ENCODE measurements around the gene DNAJC5. TPM values are rescaled to one million over a fixed set of nuclear protein-coding genes. Genes with fewer than 3 reads are reported as not detected.
"Not testable (repeated sequence)": the region's sequence is repeated elsewhere in the genome, so short reads cannot be mapped to it uniquely, and the experiment has no call there.

Gene DNAJC5
- total and polyA plus RNA-seq, 10 donors, result 12.7 to 83.1 (median 58.6) TPM

- peak overlapping the region in 1 of 8 donors; percentile 58 for H3K4me3 ChIP-seq
- intact Hi-C loops (cut with DNase I; ENCODE audit: low total_unique reads), result no loop called here
- H3K27ac ChIP-seq, result peak overlapping the region; percentile 55 to 93 (median 90)
- peak; percentile 84 to 98 (median 85) for TF ChIP-seq POLR2AphosphoS5 (IDR thresholded peaks at IDR 0.05)
- TF ChIP-seq POLR2A (IDR thresholded peaks at IDR 0.05), result no peak
- peak; percentile 89 for DNase-seq
- H3K4me1 ChIP-seq, result peaks cover 0 to 75% (median 31%) of the 10 kb centered on the region in 6 donors
- H3K27me3 ChIP-seq (replicated peaks in 1 of 7), result no peaks in the 10 kb centered on the region
- 49 to 74% (median 54%) methylated on average over 14 of the region's 14 CpGs for WGBS, 5 donors
- peaks cover 0 to 100% (median 85%) of the 10 kb centered on the region in 6 donors for H3K36me3 ChIP-seq
- H3K9me3 ChIP-seq, result no peaks in the 10 kb centered on the region
These were observed 21.4 kb upstream of the DNAJC5 start for GRCh38 chr20:63873477-63873971.

DNA sequence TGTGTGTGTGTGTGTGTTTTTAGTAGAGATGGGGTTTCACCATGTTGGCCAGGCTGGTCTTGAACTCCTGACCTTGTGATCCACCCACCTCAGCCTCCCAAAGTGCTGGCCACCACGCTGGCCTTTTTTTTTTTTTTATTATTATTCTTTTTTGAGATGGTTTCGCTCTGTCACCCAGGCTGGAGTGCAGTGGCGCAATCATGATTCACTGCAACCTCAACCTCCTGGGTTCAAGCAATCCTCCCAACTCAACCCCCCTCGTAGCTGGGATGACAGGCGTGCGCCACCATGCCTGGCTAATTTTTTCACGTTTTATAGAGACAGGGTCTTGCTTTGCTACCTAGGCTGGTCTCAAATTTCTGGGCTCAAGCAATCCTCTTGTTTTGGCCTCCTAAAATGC, 20.7 kb upstream of the DNAJC5 start:
- H3K9me3 ChIP-seq; DNase-seq; intact Hi-C loops (cut with DNase I; ENCODE audit: low total_unique reads); H3K27me3 ChIP-seq (replicated peaks in 1 of 7): not testable (repeated sequence)
- Histone ChIP-seq H3K4me1 (peaks cover 0 to 76% (median 30%) of the 10 kb centered on the region in 6 donors), H3K36me3 (peaks cover 0 to 100% (median 79%) of the 10 kb centered on the region in 6 donors), H3K4me3 (peak overlapping the region in 1 of 8 donors; percentile 58), H3K27ac (peak overlapping the region in 7 of 8 donors; percentile 82 to 93 (median 92))
- peak in 1 of 3 donors; percentile 31 for TF ChIP-seq POLR2AphosphoS5 (IDR thresholded peaks at IDR 0.05)
- WGBS, 5 donors, result 62 to 84% (median 79%) methylated on average over 7 of the region's 7 CpGs

DNA sequence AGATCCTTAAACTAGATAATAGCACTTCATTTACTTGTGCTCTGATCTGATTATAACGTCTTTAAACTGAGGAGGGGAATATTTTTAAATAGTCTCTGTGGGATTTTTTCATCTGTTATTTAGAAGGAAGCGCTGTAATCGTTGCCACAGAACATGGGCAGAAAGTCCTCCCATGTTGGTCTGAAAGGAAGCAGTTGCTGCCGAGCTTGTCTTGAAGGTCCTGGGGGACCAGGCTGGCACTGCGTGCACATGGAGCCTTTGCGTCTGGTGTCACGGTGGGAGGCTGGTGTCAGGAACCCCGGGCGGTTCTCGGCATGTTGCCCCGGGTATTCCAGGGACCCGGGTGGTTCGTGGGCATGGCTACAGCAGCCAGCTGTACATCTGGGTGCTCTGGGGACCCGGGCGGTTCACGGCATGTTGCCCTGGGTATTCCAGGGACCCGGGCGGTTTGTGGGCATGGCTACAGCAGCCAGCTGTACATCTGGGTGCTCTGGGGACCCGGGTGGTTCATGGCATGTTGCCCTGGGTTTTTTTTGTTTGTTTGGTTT, 18.4 kb upstream of the DNAJC5 start:
- H3K9me3 ChIP-seq, result no peaks in the 10 kb centered on the region
- DNase-seq, result peak; percentile 71
- peak overlapping the region in 1 of 8 donors; percentile 93 for H3K27ac ChIP-seq
- WGBS, 5 donors, result 83 to 90% (median 85%) methylated on average over 19 of the region's 19 CpGs
- intact Hi-C loops (cut with DNase I; ENCODE audit: low total_unique reads), result no loop called here
- no peak overlapping the region for H3K4me3 ChIP-seq
- H3K36me3 ChIP-seq, result peaks cover 0 to 94% (median 67%) of the 10 kb centered on the region in 6 donors
- no peaks in the 10 kb centered on the region for H3K27me3 ChIP-seq (replicated peaks in 1 of 7)
- no peak for TF ChIP-seq POLR2AphosphoS5 (IDR thresholded peaks at IDR 0.05)
- TF ChIP-seq CTCF (IDR thresholded peaks at IDR 0.05 in 8 of 11, conservative IDR thresholded peaks at IDR 0.05 in 3 of 11), result no peak
- TF ChIP-seq POLR2A (IDR thresholded peaks at IDR 0.05), result no peak
- peaks cover 0 to 76% (median 30%) of the 10 kb centered on the region in 6 donors for H3K4me1 ChIP-seq

DNA sequence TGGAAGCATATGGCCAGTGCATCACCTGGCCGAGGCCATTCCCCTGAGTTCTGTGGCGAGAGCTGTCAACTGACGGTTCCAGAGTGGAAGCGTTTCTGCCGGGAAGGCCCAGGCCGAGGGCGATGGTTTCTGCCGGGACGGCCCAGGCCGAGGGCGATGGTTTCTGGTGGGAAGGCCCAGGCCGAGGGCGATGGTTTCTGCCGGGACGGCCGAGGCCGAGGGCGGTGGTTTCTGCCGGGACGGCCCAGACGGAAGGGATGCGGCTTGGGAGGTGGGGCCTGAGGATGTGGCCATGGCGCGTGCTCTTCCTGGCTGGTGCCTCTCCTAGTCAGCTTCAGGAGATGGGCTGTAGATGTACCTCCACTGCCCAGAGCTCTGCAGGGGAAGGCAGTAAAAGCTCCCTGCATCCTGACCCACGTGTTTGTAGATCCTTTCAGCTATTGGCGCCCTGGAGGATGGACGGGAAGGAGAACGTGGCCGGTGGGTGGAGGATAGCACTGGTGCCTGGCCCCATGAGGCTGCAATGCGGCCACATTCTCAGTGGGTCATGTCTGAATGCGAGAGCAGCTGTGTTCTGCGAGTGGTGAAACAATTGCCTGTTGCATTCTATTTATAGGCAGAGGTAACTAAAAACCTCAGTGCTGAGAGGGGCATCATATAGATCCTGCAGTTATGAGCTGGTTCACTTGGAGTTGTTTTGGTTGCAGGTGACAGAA, 17.0 kb upstream of the DNAJC5 start:
- Histone ChIP-seq H3K27ac (peak overlapping the region in 4 of 8 donors; percentile 41 to 58 (median 50)), H3K27me3 (replicated peaks in 1 of 7) (no peaks in the 10 kb centered on the region), H3K36me3 (peaks cover 0 to 94% (median 63%) of the 10 kb centered on the region in 6 donors), H3K4me1 (peaks cover 0 to 68% (median 22%) of the 10 kb centered on the region in 6 donors), H3K9me3 (no peaks in the 10 kb centered on the region), H3K4me3 (peak overlapping the region in 1 of 8 donors; percentile 2)
- no peak for DNase-seq
- 71 to 87% (median 80%) methylated on average over 31 to 32 of the region's 32 CpGs for WGBS, 5 donors
- intact Hi-C loops (cut with DNase I; ENCODE audit: low total_unique reads), result no loop called here
- TF ChIP-seq POLR2A (IDR thresholded peaks at IDR 0.05) (no peak), POLR2AphosphoS5 (IDR thresholded peaks at IDR 0.05) (peak; percentile 8 to 74 (median 53))

DNA sequence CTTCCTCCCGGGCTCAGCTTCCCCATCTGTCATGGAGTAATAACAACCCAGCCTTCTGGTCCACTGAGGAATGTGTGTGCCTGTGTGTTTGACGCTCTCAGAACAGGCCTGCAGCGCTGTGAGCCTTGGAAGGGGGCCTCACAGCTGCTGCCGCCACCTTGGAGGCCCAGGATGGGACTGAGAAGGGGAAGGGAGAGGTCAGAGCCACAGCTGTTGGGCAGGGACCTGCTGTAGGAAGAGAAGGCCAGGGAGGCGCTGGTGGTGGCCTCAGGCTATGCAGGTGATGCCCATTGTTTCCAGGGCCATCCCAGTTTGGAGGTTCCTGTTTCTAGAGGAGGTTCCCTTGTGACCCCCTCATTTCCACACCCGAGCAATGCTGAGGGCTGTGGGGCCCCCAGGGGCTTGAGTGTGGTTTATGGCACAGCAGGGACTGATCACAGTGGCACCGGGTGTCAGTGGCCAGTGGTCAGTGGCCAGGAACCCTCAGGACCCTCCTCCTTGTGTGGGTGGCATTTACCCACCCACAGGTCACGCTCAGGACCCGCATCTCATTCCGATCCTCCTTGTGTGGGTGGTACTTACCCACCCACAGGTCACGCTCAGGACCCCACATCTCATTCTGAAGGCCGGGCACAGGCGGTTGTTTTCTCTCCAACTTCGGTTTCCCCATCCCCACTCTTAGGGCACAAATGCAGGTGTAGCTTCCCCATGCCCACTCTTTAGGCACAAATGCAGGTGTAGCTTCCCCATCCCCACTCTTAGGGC, 15.8 kb upstream of the DNAJC5 start:
- DNase-seq, result no peak
- peaks cover 0 to 56% (median 13%) of the 10 kb centered on the region in 6 donors for H3K4me1 ChIP-seq
- H3K4me3 ChIP-seq, result no peak overlapping the region
- 85 to 95% (median 91%) methylated on average over 13 to 14 of the region's 14 CpGs for WGBS, 5 donors
- peak overlapping the region in 1 of 8 donors; percentile 58 for H3K27ac ChIP-seq
- H3K36me3 ChIP-seq, result peaks cover 0 to 94% (median 68%) of the 10 kb centered on the region in 6 donors
- TF ChIP-seq POLR2AphosphoS5 (IDR thresholded peaks at IDR 0.05), result peak in 1 of 3 donors; percentile 45
- no peak for TF ChIP-seq CTCF (IDR thresholded peaks at IDR 0.05 in 8 of 11, conservative IDR thresholded peaks at IDR 0.05 in 3 of 11)
- intact Hi-C loops (cut with DNase I; ENCODE audit: low total_unique reads), result no loop called here
- no peaks in the 10 kb centered on the region for H3K27me3 ChIP-seq (replicated peaks in 1 of 7)
- no peaks in the 10 kb centered on the region for H3K9me3 ChIP-seq
